Glutamatergic neuron (in vitro differentiated cells): ENCODE data around the gene ZNF76. TPM values are rescaled to one million over a fixed set of nuclear protein-coding genes. Genes with fewer than 3 reads are reported as not detected.

ENCODE experiments used
- DNase-seq: peaks from one replicate; pipeline ENCODE4 v3.0.0; 2022
- H3K27ac Mint-ChIP-seq: one replicate; pipeline ENCODE4 v1.8.0; 2020; ENCODE audit warnings: mild to moderate bottlenecking, mixed read lengths, inconsistent platforms; ENCODE audit not compliant: unreplicated experiment
- H3K27me3 Mint-ChIP-seq: one replicate; pipeline ENCODE4 v1.8.0; 2020; ENCODE audit warnings: mild to moderate bottlenecking, moderate library complexity, mixed read lengths, inconsistent platforms; ENCODE audit not compliant: unreplicated experiment
- H3K36me3 Mint-ChIP-seq: one replicate; pipeline ENCODE4 v1.8.0; 2020; ENCODE audit warnings: mild to moderate bottlenecking, mixed read lengths, inconsistent platforms; ENCODE audit not compliant: unreplicated experiment
- H3K4me1 Mint-ChIP-seq: one replicate; pipeline ENCODE4 v1.8.0; 2020; ENCODE audit warnings: mild to moderate bottlenecking, low read depth, mixed read lengths, inconsistent platforms; ENCODE audit not compliant: unreplicated experiment
- H3K4me3 Mint-ChIP-seq: one replicate; pipeline ENCODE4 v1.8.0; 2020; ENCODE audit warnings: mild to moderate bottlenecking, mixed read lengths, inconsistent platforms; ENCODE audit not compliant: unreplicated experiment
- H3K9me3 Mint-ChIP-seq: one replicate; pipeline ENCODE4 v1.8.0; 2020; ENCODE audit warnings: mild to moderate bottlenecking, moderate library complexity, mixed read lengths, inconsistent platforms; ENCODE audit not compliant: unreplicated experiment
- total RNA-seq: library from RNA; stranded (reverse); fragmentation: NEBNext Ultra II Directional; extraction: Animal tissue kit (Norgen Biotek cat#: 25700); gene quantifications from one replicate; pipeline ENCODE4 v1.2.1, GENCODE V29; 2021; ENCODE audit not compliant: unreplicated experiment
- TF ChIP-seq, protein P1 (sequence below): fragments of 200-600 bp; sonication (generic); IDR thresholded peaks from one replicate; pipeline ENCODE4 v1.5.0; 2021; ENCODE audit not compliant: partially characterized antibody, unreplicated experiment

The ZNF76 gene
- total RNA-seq, 1 donor from 2014 or later, result 38.3 TPM

DNA sequence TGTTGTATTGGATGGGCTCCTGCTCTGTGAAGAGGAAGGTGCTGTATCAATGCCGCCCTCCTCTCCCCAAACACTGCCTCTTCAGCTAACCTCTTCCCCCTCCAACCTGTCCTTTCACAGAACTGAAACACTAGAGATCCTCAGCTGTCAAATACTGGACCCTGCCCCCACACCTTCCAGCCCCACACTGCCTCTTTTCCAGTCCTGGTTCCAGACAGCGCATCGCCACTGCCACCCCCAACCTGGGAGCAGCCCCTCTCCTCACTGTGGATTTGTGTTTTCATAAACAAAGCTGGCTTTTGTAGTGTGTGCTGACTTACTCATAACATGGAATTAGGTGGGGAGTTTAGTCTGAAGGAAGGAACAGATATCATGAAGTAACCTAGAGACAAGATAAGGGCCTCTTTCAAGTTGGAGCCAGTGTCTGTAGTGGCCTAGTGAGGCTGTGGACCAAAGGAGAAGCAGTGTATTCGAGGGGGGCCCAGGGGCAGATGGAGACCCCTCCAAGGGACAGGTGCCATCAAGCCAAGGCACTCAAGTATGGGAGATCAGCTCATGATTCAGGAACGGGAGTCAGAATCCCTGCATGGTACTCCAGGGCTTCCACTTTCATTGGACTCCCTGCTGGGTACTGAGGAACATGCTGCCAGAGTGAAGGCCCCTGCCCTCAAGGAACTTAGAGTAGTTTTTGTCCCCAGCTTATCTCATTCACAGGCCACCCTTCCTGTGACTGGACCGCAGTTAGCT is 43.7 kb upstream of the ZNF76 start:
- Mint-ChIP-seq H3K9me3 (peaks cover 2% of the 10 kb centered on the region), H3K27ac (no peak overlapping the region), H3K4me1 (peaks cover 20% of the 10 kb centered on the region), H3K4me3 (peak overlapping the region; percentile 25), H3K27me3 (peaks cover 26% of the 10 kb centered on the region), H3K36me3 (no peaks in the 10 kb centered on the region)
- TF ChIP-seq, protein P1, sequence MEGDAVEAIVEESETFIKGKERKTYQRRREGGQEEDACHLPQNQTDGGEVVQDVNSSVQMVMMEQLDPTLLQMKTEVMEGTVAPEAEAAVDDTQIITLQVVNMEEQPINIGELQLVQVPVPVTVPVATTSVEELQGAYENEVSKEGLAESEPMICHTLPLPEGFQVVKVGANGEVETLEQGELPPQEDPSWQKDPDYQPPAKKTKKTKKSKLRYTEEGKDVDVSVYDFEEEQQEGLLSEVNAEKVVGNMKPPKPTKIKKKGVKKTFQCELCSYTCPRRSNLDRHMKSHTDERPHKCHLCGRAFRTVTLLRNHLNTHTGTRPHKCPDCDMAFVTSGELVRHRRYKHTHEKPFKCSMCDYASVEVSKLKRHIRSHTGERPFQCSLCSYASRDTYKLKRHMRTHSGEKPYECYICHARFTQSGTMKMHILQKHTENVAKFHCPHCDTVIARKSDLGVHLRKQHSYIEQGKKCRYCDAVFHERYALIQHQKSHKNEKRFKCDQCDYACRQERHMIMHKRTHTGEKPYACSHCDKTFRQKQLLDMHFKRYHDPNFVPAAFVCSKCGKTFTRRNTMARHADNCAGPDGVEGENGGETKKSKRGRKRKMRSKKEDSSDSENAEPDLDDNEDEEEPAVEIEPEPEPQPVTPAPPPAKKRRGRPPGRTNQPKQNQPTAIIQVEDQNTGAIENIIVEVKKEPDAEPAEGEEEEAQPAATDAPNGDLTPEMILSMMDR, result no peak
- DNase-seq, result no peak

GRCh38 chr6:35216412-35216732 is 43.2 kb upstream of the ZNF76 start:
- H3K4me3 Mint-ChIP-seq, result no peak overlapping the region
- H3K27me3 Mint-ChIP-seq, result peaks cover 25% of the 10 kb centered on the region
- H3K36me3 Mint-ChIP-seq, result no peaks in the 10 kb centered on the region
- no peak for DNase-seq
- H3K27ac Mint-ChIP-seq, result no peak overlapping the region
- peaks cover 20% of the 10 kb centered on the region for H3K4me1 Mint-ChIP-seq
- TF ChIP-seq, protein P1, result no peak
- peaks cover 2% of the 10 kb centered on the region for H3K9me3 Mint-ChIP-seq

- peaks cover 2% of the 10 kb centered on the region for H3K9me3 Mint-ChIP-seq
- DNase-seq, result no peak
- no peaks in the 10 kb centered on the region for H3K36me3 Mint-ChIP-seq
- no peak overlapping the region for H3K4me3 Mint-ChIP-seq
- no peak overlapping the region for H3K27ac Mint-ChIP-seq
- H3K27me3 Mint-ChIP-seq, result peaks cover 25% of the 10 kb centered on the region
- TF ChIP-seq, protein P1, result no peak
- H3K4me1 Mint-ChIP-seq, result peaks cover 20% of the 10 kb centered on the region
These were observed 42.4 kb upstream of the ZNF76 start for GRCh38 chr6:35216851-35217811.

DNA sequence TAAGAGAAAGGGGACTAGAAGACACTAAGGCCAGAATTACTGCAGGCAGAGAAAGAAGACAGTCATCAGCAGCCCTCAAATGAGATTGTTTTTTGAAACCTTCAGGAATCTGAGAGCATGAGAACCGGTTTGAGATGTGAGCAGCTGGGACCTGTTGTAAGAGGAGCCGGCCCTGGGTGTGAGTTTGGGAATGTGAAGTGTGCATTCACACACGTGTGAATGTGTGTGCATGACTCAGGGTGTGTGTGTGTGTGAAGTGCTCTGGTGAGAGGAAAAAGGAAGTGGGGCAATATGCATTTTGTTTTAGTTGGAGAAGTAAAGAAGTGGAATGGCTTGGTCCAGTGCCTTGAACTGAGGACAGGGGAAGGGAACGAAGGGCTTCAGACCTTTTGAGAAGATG is 41.5 kb upstream of the ZNF76 start:
- Mint-ChIP-seq H3K9me3 (peaks cover 1% of the 10 kb centered on the region), H3K4me1 (peaks cover 17% of the 10 kb centered on the region), H3K27ac (no peak overlapping the region), H3K4me3 (peak overlapping the region; percentile 17), H3K27me3 (peaks cover 17% of the 10 kb centered on the region), H3K36me3 (no peaks in the 10 kb centered on the region)
- DNase-seq, result no peak
- TF ChIP-seq, protein P1, result no peak
